Stomach (tissue), 4 donors: Measurements from ENCODE around the gene KRT25.

ENCODE experiments used
- CTCF ChIP-seq, 7 experiments: fragments of 450-650 bp in 4 of 7; fragments of 200-600 bp in 3 of 7; sonication (generic) in 3 of 7; IDR thresholded peaks; one replicate each; pipeline ENCODE4 v1.5.1; 2016 to 2019; ENCODE audit warnings: antibody characterized with exemption in 7 of 7, control low read depth in 2 of 7, mild to moderate bottlenecking in 1 of 7
- POLR2A ChIP-seq, 4 donors: fragments of 450-650 bp; IDR thresholded peaks; one replicate each; pipeline ENCODE4 v1.6.1; 2016; ENCODE audit warnings: antibody characterized with exemption in 4 of 4, control low read depth in 2 of 4, mild to moderate bottlenecking in 1 of 4, moderate library complexity in 1 of 4
- POLR2AphosphoS5 ChIP-seq, 3 donors: sonication (generic); formaldehyde crosslinking; IDR thresholded peaks; one replicate each; pipeline ENCODE4 v1.6.1; 2016; ENCODE audit warnings: antibody characterized with exemption in 3 of 3

GRCh38 chr17:40799859-40800258 is 44.7 kb upstream of the KRT25 start, which contains the start of gene KRT28:
- TF ChIP-seq CTCF (IDR thresholded peaks at IDR 0.05) (no peak), POLR2AphosphoS5 (IDR thresholded peaks at IDR 0.05) (no peak), POLR2A (IDR thresholded peaks at IDR 0.05) (no peak)
